H1 (cell line): ENCODE data around the gene TTI1. TPM values are rescaled to one million over a fixed set of nuclear protein-coding genes. Genes with fewer than 3 reads are reported as not detected.

Source experiments
- BCL11A ChIP-seq, 2 experiments: IDR thresholded peaks; one replicate each; pipeline ENCODE4 v1.6.1; 2011; ENCODE audit warnings: low read depth in 2 of 2, low read length in 2 of 2, mild to moderate bottlenecking in 2 of 2
- CHD7 ChIP-seq: fragments of 300-600 bp; sonication (generic); IDR thresholded peaks from 2 replicates; pipeline ENCODE4 v1.7.1; 2012; ENCODE audit warnings: low read length, moderate library complexity, mild to moderate bottlenecking, inconsistent platforms; ENCODE audit not compliant: insufficient replicate concordance
- CREB1 ChIP-seq: IDR thresholded peaks from 2 replicates; pipeline ENCODE4 v1.6.1; 2012; ENCODE audit warnings: inconsistent platforms
- RFX5 ChIP-seq: IDR thresholded peaks from 2 replicates; pipeline ENCODE4 v1.6.1; 2011; ENCODE audit warnings: low read depth, low read length, improper control_type of control experiment, borderline replicate concordance
- TBP ChIP-seq: IDR thresholded peaks from 2 replicates; pipeline ENCODE4 v1.6.1; 2011; ENCODE audit warnings: low read depth, low read length, improper control_type of control experiment
- TCF12 ChIP-seq: IDR thresholded peaks from 2 replicates; pipeline ENCODE4 v1.6.1; 2011; ENCODE audit warnings: low read depth, mild to moderate bottlenecking, low read length
- YY1 ChIP-seq: IDR thresholded peaks from 2 replicates; pipeline ENCODE4 v1.6.1; 2011; ENCODE audit warnings: low read depth, mild to moderate bottlenecking, low read length
- polyA plus RNA-seq, 7 experiments: library from polyadenylated mRNA; depleted of rRNA in 3 of 7; stranded (reverse) in 5 of 7; unstranded in 2 of 7; fragments of >200 nt in 5 of 7; fragments of 200-250 nt in 2 of 7; gene quantifications; 1 replicate in 5 of 7; 2 replicates in 1 of 7; 4 replicates in 1 of 7; pipeline versions ENCODE4 v1.2.1 to v1.2.3, GENCODE V29; 2011 to 2013; ENCODE audit warnings: missing spikeins in 2 of 7, mixed read lengths in 2 of 7
- total RNA-seq: library from RNA; stranded (reverse); fragmentation: NEBNext Ultra II Directional; extraction: Animal tissue kit (Norgen Biotek cat#: 25700); gene quantifications from 2 replicates; pipeline ENCODE4 v1.2.1, GENCODE V29; 2021

The TTI1 gene
- total and polyA plus RNA-seq, 2 of the 8 experiments (the other 6 are each of a cell fraction or from before 2014, with no cell fraction given), result 34.1 to 47.0 TPM

DNA sequence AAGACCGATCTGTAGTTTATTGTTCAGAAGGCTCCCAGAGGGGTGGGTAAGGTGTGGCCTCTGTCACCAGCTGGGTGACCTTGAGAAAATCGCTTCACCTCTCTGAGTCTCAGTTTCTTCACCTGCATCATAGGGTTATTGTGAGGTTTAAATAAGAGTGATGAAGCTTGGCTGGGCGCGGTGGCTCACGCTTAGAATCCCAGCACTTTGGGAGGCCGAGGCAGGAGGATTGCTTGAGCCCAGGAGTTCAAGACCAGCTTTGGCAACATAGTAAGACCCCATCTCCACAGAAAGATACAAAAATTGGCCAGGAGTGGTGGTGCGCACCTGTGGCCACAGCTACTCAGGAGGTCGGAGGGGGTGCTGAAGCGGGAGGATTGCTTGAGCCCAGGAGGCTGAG is 94.3 kb downstream of the TTI1 start (continued):
- TF ChIP-seq CHD7 (no peak), TBP (no peak), YY1 (no peak), TCF12 (no peak), RFX5 (no peak), BCL11A (IDR thresholded peaks at IDR 0.05; ENCODE audit: low read depth in 2 of 2, low read length in 2 of 2) (no peak), CREB1 (no peak)
